ENCODE data around the gene CHCHD5.

Gene CHCHD5

GRCh38 chr2:112579241-112579640 is 5.2 kb upstream of the CHCHD5 start:
- H3K36me3 Mint-ChIP-seq (ENCODE audit: low read depth): peaks cover 34% of the 10 kb centered on the region
- DNase-seq (no peak), ATAC-seq (no peak)
- H3K27me3 Mint-ChIP-seq: no peaks in the 10 kb centered on the region
- H3K4me3 Mint-ChIP-seq: no peak overlapping the region
- H3K4me1 Mint-ChIP-seq: peaks cover 24% of the 10 kb centered on the region
- H3K27ac Mint-ChIP-seq: no peak overlapping the region
- no peaks in the 10 kb centered on the region for H3K9me3 Mint-ChIP-seq

- Mint-ChIP-seq H3K27ac (no peak overlapping the region), H3K4me1 (peaks cover 29% of the 10 kb centered on the region), H3K36me3 (ENCODE audit: low read depth) (peaks cover 29% of the 10 kb centered on the region), H3K9me3 (no peaks in the 10 kb centered on the region), H3K4me3 (no peak overlapping the region), H3K27me3 (no peaks in the 10 kb centered on the region)
- no peak for DNase-seq
- no peak for ATAC-seq
These were observed 4.3 kb upstream of the CHCHD5 start for GRCh38 chr2:112580084-112580483.

GRCh38 chr2:112582314-112582746 is 2.1 kb upstream of the CHCHD5 start:
- H3K36me3 Mint-ChIP-seq (ENCODE audit: low read depth): peaks cover 23% of the 10 kb centered on the region
- peaks cover 45% of the 10 kb centered on the region for H3K4me1 Mint-ChIP-seq
- no peaks in the 10 kb centered on the region for H3K27me3 Mint-ChIP-seq
- H3K27ac Mint-ChIP-seq: no peak overlapping the region
- DNase-seq: peak; percentile 21
- no peaks in the 10 kb centered on the region for H3K9me3 Mint-ChIP-seq
- peak overlapping the region; percentile 51 for H3K4me3 Mint-ChIP-seq
- peak; percentile 4 for ATAC-seq

- H3K27me3 Mint-ChIP-seq: no peaks in the 10 kb centered on the region
- H3K27ac Mint-ChIP-seq: peak overlapping the region; percentile 98
- H3K4me3 Mint-ChIP-seq: peak overlapping the region; percentile 96
- ATAC-seq (no peak), DNase-seq (no peak)
- peaks cover 22% of the 10 kb centered on the region for H3K36me3 Mint-ChIP-seq (ENCODE audit: low read depth)
- no peaks in the 10 kb centered on the region for H3K9me3 Mint-ChIP-seq
- peaks cover 45% of the 10 kb centered on the region for H3K4me1 Mint-ChIP-seq
These were observed 794 bp upstream of the CHCHD5 start for GRCh38 chr2:112583497-112584133.

- Mint-ChIP-seq H3K27me3 (no peaks in the 10 kb centered on the region), H3K4me1 (peaks cover 38% of the 10 kb centered on the region), H3K9me3 (no peaks in the 10 kb centered on the region)
These were observed 462 bp downstream of the CHCHD5 start for GRCh38 chr2:112584891-112585250.

GRCh38 chr2:112585400-112585799 is 991 bp downstream of the CHCHD5 start:
- H3K36me3 Mint-ChIP-seq (ENCODE audit: low read depth): peaks cover 25% of the 10 kb centered on the region
- ATAC-seq: no peak
- no peak for DNase-seq
- H3K4me3 Mint-ChIP-seq: peak overlapping the region; percentile 96
- H3K4me1 Mint-ChIP-seq: peaks cover 38% of the 10 kb centered on the region
- H3K9me3 Mint-ChIP-seq: no peaks in the 10 kb centered on the region
- no peaks in the 10 kb centered on the region for H3K27me3 Mint-ChIP-seq
- peak overlapping the region; percentile 98 for H3K27ac Mint-ChIP-seq

More at GRCh38 chr2:112584891-112585250, 462 bp downstream of the CHCHD5 start:
- ATAC-seq: no peak
- peaks cover 25% of the 10 kb centered on the region for H3K36me3 Mint-ChIP-seq (ENCODE audit: low read depth)
- no peak for DNase-seq
- H3K4me3 Mint-ChIP-seq: peak overlapping the region; percentile 96
- peak overlapping the region; percentile 98 for H3K27ac Mint-ChIP-seq

- ATAC-seq (no peak), DNase-seq (no peak)
- Mint-ChIP-seq H3K4me1 (peaks cover 38% of the 10 kb centered on the region), H3K27me3 (no peaks in the 10 kb centered on the region), H3K4me3 (peak overlapping the region; percentile 96), H3K36me3 (ENCODE audit: low read depth) (peaks cover 25% of the 10 kb centered on the region), H3K9me3 (no peaks in the 10 kb centered on the region), H3K27ac (no peak overlapping the region)
These were observed 1.6 kb downstream of the CHCHD5 start for GRCh38 chr2:112585873-112586464.

GRCh38 chr2:112588611-112589045 is 4.2 kb downstream of the CHCHD5 start:
- DNase-seq (no peak), ATAC-seq (no peak)
- H3K4me1 Mint-ChIP-seq: peaks cover 25% of the 10 kb centered on the region
- no peak overlapping the region for H3K4me3 Mint-ChIP-seq
- H3K27ac Mint-ChIP-seq: no peak overlapping the region
- no peaks in the 10 kb centered on the region for H3K9me3 Mint-ChIP-seq
- H3K36me3 Mint-ChIP-seq (ENCODE audit: low read depth): peaks cover 21% of the 10 kb centered on the region
- H3K27me3 Mint-ChIP-seq: no peaks in the 10 kb centered on the region

GRCh38 chr2:112591413-112591812 is 7.0 kb downstream of the CHCHD5 start:
- ATAC-seq: no peak
- H3K4me3 Mint-ChIP-seq: no peak overlapping the region
- H3K27ac Mint-ChIP-seq: no peak overlapping the region
- H3K36me3 Mint-ChIP-seq (ENCODE audit: low read depth): peaks cover 16% of the 10 kb centered on the region
- no peaks in the 10 kb centered on the region for H3K27me3 Mint-ChIP-seq
- H3K4me1 Mint-ChIP-seq: peaks cover 7% of the 10 kb centered on the region
- no peaks in the 10 kb centered on the region for H3K9me3 Mint-ChIP-seq
- no peak for DNase-seq

GRCh38 chr2:112593736-112594135 is 9.3 kb downstream of the CHCHD5 start:
- Mint-ChIP-seq H3K27me3 (no peaks in the 10 kb centered on the region), H3K4me1 (no peaks in the 10 kb centered on the region), H3K4me3 (no peak overlapping the region), H3K36me3 (ENCODE audit: low read depth) (peaks cover 2% of the 10 kb centered on the region), H3K27ac (no peak overlapping the region), H3K9me3 (no peaks in the 10 kb centered on the region)
- DNase-seq: no peak
- ATAC-seq: no peak

GRCh38 chr2:112597537-112598322 is 13.3 kb downstream of the CHCHD5 start:
- Mint-ChIP-seq H3K4me1 (peaks cover 4% of the 10 kb centered on the region), H3K27me3 (no peaks in the 10 kb centered on the region), H3K27ac (no peak overlapping the region), H3K9me3 (no peaks in the 10 kb centered on the region), H3K36me3 (ENCODE audit: low read depth) (no peaks in the 10 kb centered on the region), H3K4me3 (no peak overlapping the region)
- DNase-seq (no peak), ATAC-seq (no peak)

GRCh38 chr2:112600634-112601033 is 16.2 kb downstream of the CHCHD5 start:
- H3K9me3 Mint-ChIP-seq: no peaks in the 10 kb centered on the region
- no peak overlapping the region for H3K4me3 Mint-ChIP-seq
- ATAC-seq (no peak), DNase-seq (no peak)
- H3K27ac Mint-ChIP-seq: no peak overlapping the region
- no peaks in the 10 kb centered on the region for H3K36me3 Mint-ChIP-seq (ENCODE audit: low read depth)
- H3K4me1 Mint-ChIP-seq: peaks cover 4% of the 10 kb centered on the region
- H3K27me3 Mint-ChIP-seq: no peaks in the 10 kb centered on the region

GRCh38 chr2:112601754-112602153 is 17.3 kb downstream of the CHCHD5 start:
- Mint-ChIP-seq H3K36me3 (ENCODE audit: low read depth) (no peaks in the 10 kb centered on the region), H3K4me3 (no peak overlapping the region), H3K27ac (no peak overlapping the region), H3K27me3 (no peaks in the 10 kb centered on the region), H3K4me1 (peaks cover 4% of the 10 kb centered on the region), H3K9me3 (no peaks in the 10 kb centered on the region)
- ATAC-seq (no peak), DNase-seq (no peak)

GRCh38 chr2:112602917-112603316 is 18.5 kb downstream of the CHCHD5 start:
- ATAC-seq: no peak
- H3K4me3 Mint-ChIP-seq: no peak overlapping the region

GRCh38 chr2:112603731-112604130 is 19.3 kb downstream of the CHCHD5 start:
- DNase-seq (no peak), ATAC-seq (no peak)
- H3K27me3 Mint-ChIP-seq: no peaks in the 10 kb centered on the region
- H3K4me1 Mint-ChIP-seq: peaks cover 4% of the 10 kb centered on the region
- no peak overlapping the region for H3K27ac Mint-ChIP-seq
- H3K4me3 Mint-ChIP-seq: no peak overlapping the region
- H3K9me3 Mint-ChIP-seq: no peaks in the 10 kb centered on the region
- no peaks in the 10 kb centered on the region for H3K36me3 Mint-ChIP-seq (ENCODE audit: low read depth)

More at GRCh38 chr2:112602917-112603316, 18.5 kb downstream of the CHCHD5 start:
- Mint-ChIP-seq H3K4me1 (peaks cover 4% of the 10 kb centered on the region), H3K27me3 (no peaks in the 10 kb centered on the region), H3K36me3 (ENCODE audit: low read depth) (no peaks in the 10 kb centered on the region), H3K9me3 (no peaks in the 10 kb centered on the region), H3K27ac (no peak overlapping the region)
- no peak for DNase-seq
